HFFc6 (cell line): Measurements from ENCODE around the gene SURF2. TPM values are rescaled to one million over a fixed set of nuclear protein-coding genes. Genes with fewer than 3 reads are reported as not detected.

Source experiments
- DNase-seq: peaks from one replicate; pipeline ENCODE4 v3.0.0-alpha.2; 2018
- H3K27ac Mint-ChIP-seq: 2 replicates; pipeline ENCODE4 v1.8.0; 2020; ENCODE audit warnings: mild to moderate bottlenecking, mixed read lengths
- H3K27me3 Mint-ChIP-seq: 2 replicates; pipeline ENCODE4 v1.8.0; 2021; ENCODE audit warnings: mild to moderate bottlenecking, moderate library complexity, mixed read lengths; ENCODE audit not compliant: insufficient read depth
- H3K36me3 Mint-ChIP-seq: 2 replicates; pipeline ENCODE4 v1.8.0; 2021; ENCODE audit warnings: low read depth, mixed read lengths
- H3K4me1 Mint-ChIP-seq: 2 replicates; pipeline ENCODE4 v1.8.0; 2020; ENCODE audit warnings: low read depth, mixed read lengths
- H3K4me3 Mint-ChIP-seq: 2 replicates; pipeline ENCODE4 v1.8.0; 2020; ENCODE audit warnings: mild to moderate bottlenecking, moderate library complexity, mixed read lengths
- H3K9me3 Mint-ChIP-seq: 2 replicates; pipeline ENCODE4 v1.8.0; 2020; ENCODE audit warnings: mild to moderate bottlenecking, mixed read lengths
- total RNA-seq, 6 experiments: library from RNA; stranded (reverse); fragmentation: NEBNext Ultra II Directional; extraction: Animal tissue kit (Norgen Biotek cat#: 25700); gene quantifications; 2 replicates in 1 of 6; 3 replicates in 5 of 6; pipeline ENCODE4 v1.2.3, GENCODE V29; 2021
- TF ChIP-seq, protein P1 (sequence below): fragments of 200-600 bp; sonication (generic); IDR thresholded peaks from 2 replicates; pipeline ENCODE4 v1.5.0; 2021; ENCODE audit warnings: antibody characterized with exemption, mild to moderate bottlenecking

SURF2 gene
- total RNA-seq, 6 experiments from 2014 or later, result 16.6 to 20.9 (median 18.2) TPM

DNA sequence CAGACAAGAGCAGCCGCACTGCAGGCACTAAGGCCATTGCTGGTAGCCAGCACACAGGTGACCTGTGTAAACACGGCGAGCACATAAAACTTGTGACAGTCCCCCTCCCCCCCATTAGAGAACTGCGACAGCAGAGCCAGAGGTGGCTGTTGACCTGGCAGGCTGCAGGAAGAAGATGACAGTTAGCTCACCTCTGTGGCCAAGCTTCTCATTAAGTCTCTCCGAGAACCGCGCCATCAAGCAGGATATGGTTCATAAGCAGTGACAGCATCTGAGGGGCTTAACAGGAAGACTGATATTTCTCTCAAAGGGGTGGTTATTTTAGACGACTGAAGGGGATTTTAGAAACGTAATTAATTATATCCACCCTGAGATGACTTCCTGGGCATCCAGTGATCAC lies 14.3 kb downstream of the SURF2 start:
- Mint-ChIP-seq H3K36me3 (peaks cover 45% of the 10 kb centered on the region), H3K27ac (peak overlapping the region; percentile 4; the same call in 1 of the 2 replicates), H3K4me3 (no peak overlapping the region), H3K27me3 (peaks cover 13% of the 10 kb centered on the region), H3K4me1 (peaks cover 52% of the 10 kb centered on the region), H3K9me3 (no peaks in the 10 kb centered on the region)
- TF ChIP-seq, protein P1, sequence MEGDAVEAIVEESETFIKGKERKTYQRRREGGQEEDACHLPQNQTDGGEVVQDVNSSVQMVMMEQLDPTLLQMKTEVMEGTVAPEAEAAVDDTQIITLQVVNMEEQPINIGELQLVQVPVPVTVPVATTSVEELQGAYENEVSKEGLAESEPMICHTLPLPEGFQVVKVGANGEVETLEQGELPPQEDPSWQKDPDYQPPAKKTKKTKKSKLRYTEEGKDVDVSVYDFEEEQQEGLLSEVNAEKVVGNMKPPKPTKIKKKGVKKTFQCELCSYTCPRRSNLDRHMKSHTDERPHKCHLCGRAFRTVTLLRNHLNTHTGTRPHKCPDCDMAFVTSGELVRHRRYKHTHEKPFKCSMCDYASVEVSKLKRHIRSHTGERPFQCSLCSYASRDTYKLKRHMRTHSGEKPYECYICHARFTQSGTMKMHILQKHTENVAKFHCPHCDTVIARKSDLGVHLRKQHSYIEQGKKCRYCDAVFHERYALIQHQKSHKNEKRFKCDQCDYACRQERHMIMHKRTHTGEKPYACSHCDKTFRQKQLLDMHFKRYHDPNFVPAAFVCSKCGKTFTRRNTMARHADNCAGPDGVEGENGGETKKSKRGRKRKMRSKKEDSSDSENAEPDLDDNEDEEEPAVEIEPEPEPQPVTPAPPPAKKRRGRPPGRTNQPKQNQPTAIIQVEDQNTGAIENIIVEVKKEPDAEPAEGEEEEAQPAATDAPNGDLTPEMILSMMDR, result no peak
- DNase-seq, result no peak

DNA sequence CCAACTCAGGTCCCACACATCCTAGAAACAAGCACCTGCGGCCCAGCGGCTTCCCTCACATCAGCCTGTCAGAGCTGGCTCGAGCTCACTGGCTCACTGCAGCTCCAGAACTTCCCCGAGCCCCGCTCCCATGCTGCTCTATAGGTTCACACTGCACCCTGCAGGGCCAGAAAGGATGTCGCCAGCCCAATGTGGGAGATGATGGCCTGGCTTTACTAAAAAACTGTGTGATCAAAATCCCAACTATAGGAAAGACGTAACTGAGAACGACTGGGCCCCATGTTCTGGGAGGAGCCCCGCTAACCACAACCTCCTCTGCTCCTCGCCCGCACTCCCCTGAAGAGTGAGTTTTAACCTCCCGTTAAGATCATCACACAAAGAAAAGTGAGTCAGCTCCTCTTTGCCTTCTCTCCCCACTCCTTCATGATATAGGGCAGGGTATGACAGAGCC lies 14.9 kb downstream of the SURF2 start:
- no peak for DNase-seq
- H3K27me3 Mint-ChIP-seq, result peaks cover 13% of the 10 kb centered on the region
- H3K4me1 Mint-ChIP-seq, result peaks cover 52% of the 10 kb centered on the region
- 0 out of 2 replicates have a peak overlapping the region, but pooled peaks have one; percentile 6 for H3K27ac Mint-ChIP-seq
- TF ChIP-seq, protein P1, result no peak
- H3K4me3 Mint-ChIP-seq, result no peak overlapping the region; the same call in 1 of the 2 replicates
- H3K36me3 Mint-ChIP-seq, result peaks cover 45% of the 10 kb centered on the region
- H3K9me3 Mint-ChIP-seq, result no peaks in the 10 kb centered on the region

DNA sequence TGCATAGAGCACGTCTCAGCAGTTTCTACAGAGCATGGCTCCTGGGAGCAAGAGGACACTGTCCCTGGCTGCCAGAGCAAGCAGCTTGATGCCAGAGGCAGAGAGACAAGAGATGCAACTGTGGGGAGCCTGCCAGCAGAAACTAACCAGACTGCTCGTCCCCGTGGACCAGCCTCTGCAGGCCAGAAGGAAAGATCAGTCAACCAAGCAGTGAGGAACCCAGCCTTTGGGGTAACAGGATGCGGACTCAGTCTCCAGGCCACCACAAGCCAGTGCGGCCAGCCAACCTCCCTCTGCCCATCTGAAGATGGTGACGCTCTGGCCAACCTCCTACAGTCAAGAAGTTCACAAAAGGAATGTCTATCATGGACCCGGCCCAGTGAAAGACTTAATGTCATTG lies 15.8 kb downstream of the SURF2 start:
- H3K4me1 Mint-ChIP-seq, result peaks cover 58% of the 10 kb centered on the region
- peaks cover 45% of the 10 kb centered on the region for H3K36me3 Mint-ChIP-seq
- no peak overlapping the region for H3K27ac Mint-ChIP-seq
- DNase-seq, result no peak
- TF ChIP-seq, protein P1, result no peak
- H3K4me3 Mint-ChIP-seq, result peak overlapping the region; percentile 24; the same call in 1 of the 2 replicates
- peaks cover 13% of the 10 kb centered on the region for H3K27me3 Mint-ChIP-seq
- no peaks in the 10 kb centered on the region for H3K9me3 Mint-ChIP-seq

DNA sequence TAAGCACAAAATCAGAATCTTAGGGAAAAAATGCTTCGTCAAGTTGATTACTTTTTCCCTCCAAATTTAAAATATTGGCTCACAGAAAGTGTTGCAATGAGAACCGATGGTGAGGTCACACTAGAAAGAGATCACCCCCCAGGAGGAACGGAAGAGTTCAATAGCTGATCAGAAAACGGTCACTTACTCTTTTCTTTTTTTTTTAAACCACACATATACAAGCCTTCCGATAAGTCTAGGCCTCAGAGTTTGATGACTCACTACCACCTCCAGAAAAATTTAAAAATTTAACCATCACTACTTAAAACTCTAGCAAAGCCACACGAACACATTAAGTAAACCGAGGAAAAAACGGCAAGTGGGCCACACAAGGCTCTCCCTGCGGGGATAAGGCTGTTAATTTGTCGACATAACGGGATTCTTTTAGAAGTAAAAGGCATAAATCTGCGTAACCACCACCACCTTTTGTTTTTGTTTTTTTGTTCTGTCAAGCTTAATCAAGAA lies 18.3 kb downstream of the SURF2 start:
- Mint-ChIP-seq H3K4me1 (peaks cover 56% of the 10 kb centered on the region), H3K4me3 (peak overlapping the region; percentile 99), H3K27me3 (peaks cover 11% of the 10 kb centered on the region), H3K27ac (peak overlapping the region; percentile 99), H3K9me3 (no peaks in the 10 kb centered on the region), H3K36me3 (peaks cover 32% of the 10 kb centered on the region)
- TF ChIP-seq, protein P1, result no peak
- DNase-seq, result peak; percentile 41

DNA sequence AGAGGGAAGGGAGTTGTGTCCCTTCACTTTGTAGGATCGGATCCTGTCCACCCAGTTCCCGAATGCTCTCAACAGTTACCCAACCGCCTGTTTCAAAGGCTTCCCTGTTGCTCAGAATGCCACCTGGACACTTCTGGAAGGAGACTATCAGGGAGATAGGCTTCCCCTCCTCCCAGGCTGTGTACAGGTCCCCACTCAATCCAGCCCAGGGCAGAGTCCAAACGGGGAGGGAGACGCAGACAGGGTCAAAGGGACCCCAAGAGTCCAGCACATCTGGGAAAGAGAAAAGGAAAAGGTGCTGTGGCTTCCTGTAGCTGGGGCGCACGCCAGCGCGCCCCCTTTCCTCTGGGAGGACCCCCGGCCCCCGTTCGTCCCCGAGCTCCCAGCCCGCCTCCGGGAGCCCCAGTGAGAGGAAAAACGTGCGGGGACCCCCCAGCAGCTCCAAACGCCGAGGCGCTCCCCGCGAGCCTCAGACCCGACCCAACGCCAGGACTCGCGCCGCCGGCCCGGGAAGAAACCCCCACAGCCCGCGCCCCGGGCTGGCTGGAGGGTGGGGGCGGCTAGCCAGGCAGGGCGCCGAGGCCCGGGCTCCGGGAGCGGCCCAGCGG lies 18.9 kb downstream of the SURF2 start:
- peaks cover 27% of the 10 kb centered on the region for H3K36me3 Mint-ChIP-seq
- TF ChIP-seq, protein P1, result no peak
- H3K4me3 Mint-ChIP-seq, result peak overlapping the region; percentile 99
- DNase-seq, result no peak
- H3K27ac Mint-ChIP-seq, result peak overlapping the region; percentile 99
- no peaks in the 10 kb centered on the region for H3K9me3 Mint-ChIP-seq
- H3K27me3 Mint-ChIP-seq, result peaks cover 7% of the 10 kb centered on the region
- peaks cover 51% of the 10 kb centered on the region for H3K4me1 Mint-ChIP-seq
